Activated CD4-positive, alpha-beta T cell treated with anti-CD3 and anti-CD28 coated beads for 24 hours (primary cell): ENCODE measurements around the gene CTNNAL1.

ENCODE experiments used
- DNase-seq, 2 donors: peaks; one replicate each; pipeline ENCODE4 v3.0.0-alpha.2; 2020; ENCODE audit warnings: low read depth in 2 of 2

Gene CTNNAL1

GRCh38 chr9:109026306-109026705 is 13.0 kb upstream of the CTNNAL1 start:
- no peak for DNase-seq

GRCh38 chr9:109022873-109023272 is 9.6 kb upstream of the CTNNAL1 start:
- no peak for DNase-seq

- DNase-seq, result no peak
Observed at GRCh38 chr9:109020581-109021511, 7.5 kb upstream of the CTNNAL1 start.

- DNase-seq, result no peak
Observed at GRCh38 chr9:109020113-109020512, 6.8 kb upstream of the CTNNAL1 start.

- DNase-seq, result no peak
Observed at GRCh38 chr9:109019420-109019819, 6.1 kb upstream of the CTNNAL1 start.

GRCh38 chr9:109017493-109017892 is 4.2 kb upstream of the CTNNAL1 start:
- DNase-seq, result no peak

- DNase-seq, result no peak
Observed at GRCh38 chr9:109017061-109017460, 3.8 kb upstream of the CTNNAL1 start.

- no peak for DNase-seq
Observed at GRCh38 chr9:109016132-109016531, 2.8 kb upstream of the CTNNAL1 start.

GRCh38 chr9:109014608-109015280 is 1.4 kb upstream of the CTNNAL1 start:
- no peak for DNase-seq

GRCh38 chr9:109013679-109014607 is 644 bp upstream of the CTNNAL1 start:
- DNase-seq, result no peak

- peak; percentile 22 to 31 for DNase-seq
Observed at GRCh38 chr9:109012009-109012875, 1.1 kb downstream of the CTNNAL1 start.

- no peak for DNase-seq
Observed at GRCh38 chr9:109011231-109011671, 2.0 kb downstream of the CTNNAL1 start.

GRCh38 chr9:109010746-109011145 is 2.6 kb downstream of the CTNNAL1 start:
- DNase-seq, result peak; percentile 31 to 38

GRCh38 chr9:109005678-109006077 is 7.6 kb downstream of the CTNNAL1 start:
- no peak for DNase-seq

- no peak for DNase-seq
Observed at GRCh38 chr9:109003116-109003515, 10.2 kb downstream of the CTNNAL1 start.

GRCh38 chr9:109002141-109002540 is 11.2 kb downstream of the CTNNAL1 start:
- no peak for DNase-seq

- no peak for DNase-seq
Observed at GRCh38 chr9:109001275-109001676, 12.0 kb downstream of the CTNNAL1 start.

GRCh38 chr9:108997112-108997511 is 16.2 kb downstream of the CTNNAL1 start:
- DNase-seq, result no peak

GRCh38 chr9:108996643-108997042 is 16.7 kb downstream of the CTNNAL1 start:
- DNase-seq, result no peak

GRCh38 chr9:108994695-108995094 is 18.6 kb downstream of the CTNNAL1 start:
- no peak for DNase-seq

GRCh38 chr9:108991479-108991878 is 21.8 kb downstream of the CTNNAL1 start:
- no peak for DNase-seq
